HT1080 (cell line): Measurements from ENCODE around the gene MAP3K15. TPM values are rescaled to one million over a fixed set of nuclear protein-coding genes. Genes with fewer than 3 reads are reported as not detected.
A peak's percentile ranks its signal among the peaks of the same experiment; 100 is the strongest.
"Not testable (repeated sequence)": the region's sequence is repeated elsewhere in the genome, so short reads cannot be mapped to it uniquely, and the experiment has no call there.

Experiments
- DNase-seq: peaks from one replicate; pipeline ENCODE4 v3.0.0-alpha.2; 2015; ENCODE audit warnings: low read depth
- total RNA-seq: library from RNA; depleted of rRNA; stranded (reverse); fragments of >200 nt; shearing (Covaris generic); gene quantifications from 2 replicates; pipeline ENCODE4 v1.2.3, GENCODE V29; 2014

The MAP3K15 gene
- total RNA-seq, 1 experiment from 2014 or later: 4.5 TPM

DNA sequence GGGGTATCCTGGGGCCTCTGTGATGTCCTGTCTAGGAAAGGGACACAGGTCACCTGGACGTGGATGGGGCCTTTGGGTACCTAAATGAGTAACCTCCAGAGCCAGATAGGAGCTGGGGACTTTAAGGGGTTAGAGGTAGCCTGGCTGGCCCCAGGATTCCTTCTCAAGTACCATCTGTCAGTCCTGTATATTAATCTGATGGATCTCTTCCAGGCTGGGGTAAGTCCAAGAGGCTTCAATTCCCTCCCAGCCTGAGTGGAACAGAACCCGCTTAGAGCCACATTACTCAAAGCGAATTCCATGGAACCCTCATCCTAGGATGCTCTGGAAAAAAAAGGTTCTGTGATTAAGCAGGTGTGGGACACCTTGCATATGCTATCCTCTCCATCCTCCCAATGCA, 24.8 kb upstream of the MAP3K15 start:
- no peak for DNase-seq

DNA sequence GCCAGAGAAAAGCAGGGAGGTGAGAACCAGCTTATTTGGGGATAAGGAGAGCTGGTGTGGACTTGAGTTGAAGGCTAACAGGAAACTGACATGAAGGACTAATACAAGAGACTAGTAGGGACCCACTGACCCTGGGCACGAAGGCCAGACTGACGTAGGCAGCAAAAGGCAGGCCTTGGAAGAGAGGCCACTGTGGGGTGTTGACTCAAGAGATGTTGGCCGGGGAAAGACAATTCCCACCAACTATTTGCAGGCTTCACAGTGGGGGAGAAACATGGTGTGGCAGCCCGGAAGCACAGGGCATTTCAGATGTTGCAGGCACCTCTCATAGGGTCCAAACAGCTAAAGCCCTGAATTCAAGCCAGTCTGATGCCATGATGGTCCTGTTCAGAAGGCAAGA, 24.4 kb upstream of the MAP3K15 start:
- DNase-seq: no peak

DNA sequence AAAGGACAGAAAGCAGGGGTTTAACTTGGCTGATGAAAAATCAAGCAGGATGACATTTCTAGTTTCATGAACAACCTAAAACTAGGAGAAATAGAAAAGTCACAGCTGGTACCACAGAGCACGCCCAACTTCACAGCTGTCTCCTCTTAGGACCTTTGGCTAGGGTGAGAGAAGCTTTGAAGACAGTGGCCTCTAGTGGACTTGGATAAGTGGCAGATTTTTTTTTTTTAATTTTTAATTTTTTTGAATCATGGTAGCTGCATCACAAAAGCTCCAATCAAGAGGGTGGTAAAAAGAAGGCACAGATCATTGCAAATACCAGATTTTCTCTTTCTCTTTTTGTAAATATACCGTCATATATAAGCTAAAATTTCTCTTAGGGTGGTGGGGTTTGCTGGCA, 20.2 kb upstream of the MAP3K15 start:
- peak; percentile 31 for DNase-seq

DNA sequence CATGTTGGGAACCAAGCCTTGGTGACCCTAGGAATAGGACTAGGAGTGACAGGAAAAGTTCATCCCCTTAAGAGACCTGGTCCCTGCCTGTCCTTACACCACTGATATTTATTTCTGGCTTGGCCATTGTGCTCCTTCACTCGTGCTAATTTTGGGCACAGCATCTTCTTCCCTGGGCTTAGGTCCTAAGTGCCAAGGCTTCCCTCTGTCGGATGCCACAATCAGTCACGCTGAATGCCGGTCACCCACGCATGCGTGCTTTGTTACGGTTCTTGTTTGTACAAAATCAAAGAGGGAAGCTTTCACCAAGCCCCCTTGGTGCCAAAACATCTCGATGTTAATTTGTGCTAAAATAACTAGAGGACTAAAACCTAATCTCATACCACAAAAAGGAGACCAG, 17.4 kb upstream of the MAP3K15 start:
- DNase-seq: no peak

GRCh38 chrX:19517965-19518364, 2.7 kb upstream of the MAP3K15 start:
- no peak for DNase-seq

DNA sequence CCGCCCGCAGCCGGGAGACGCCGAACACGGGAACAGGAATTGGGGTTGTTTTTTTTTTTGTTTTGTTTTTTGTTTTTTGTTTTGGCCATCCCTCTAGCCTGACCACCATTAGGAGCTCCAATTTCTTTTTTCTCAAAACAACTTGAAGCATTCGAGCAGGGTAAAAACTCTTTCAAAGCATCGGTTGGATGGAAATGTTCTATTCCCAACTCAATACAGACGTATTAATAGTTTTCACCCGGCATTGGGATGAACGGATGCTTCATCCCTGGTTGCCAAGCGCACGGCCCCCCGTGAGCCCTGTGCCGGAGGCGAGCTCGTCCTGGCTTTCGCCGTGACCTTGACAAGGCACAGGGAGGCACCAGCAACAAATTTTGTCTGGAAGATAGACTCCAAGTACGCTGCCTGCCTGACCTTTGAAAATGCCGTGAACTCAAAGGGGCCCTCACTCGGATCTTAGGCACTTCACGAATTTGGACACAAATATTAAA, 352 bp upstream of the MAP3K15 start:
- no peak for DNase-seq

DNA sequence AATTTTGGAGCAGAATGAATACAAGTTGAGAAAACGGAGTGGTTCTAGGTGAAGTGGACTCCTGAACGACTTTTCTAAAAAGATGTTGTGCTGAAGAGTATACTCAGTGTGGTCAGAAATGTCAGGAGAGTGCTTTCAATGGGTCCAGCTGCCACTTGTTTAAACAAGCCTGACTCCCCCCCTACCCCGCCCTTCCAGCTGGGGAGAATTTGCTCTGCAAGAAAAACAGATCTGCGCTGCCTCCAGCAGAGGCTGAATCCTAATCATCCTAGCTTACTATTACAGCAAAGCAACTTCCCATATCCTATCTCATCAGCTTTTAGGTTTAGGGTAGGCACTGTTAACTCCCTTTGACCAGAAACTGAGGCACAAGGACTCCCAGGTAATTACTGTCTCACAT, 1.9 kb downstream of the MAP3K15 start:
- no peak for DNase-seq

DNA sequence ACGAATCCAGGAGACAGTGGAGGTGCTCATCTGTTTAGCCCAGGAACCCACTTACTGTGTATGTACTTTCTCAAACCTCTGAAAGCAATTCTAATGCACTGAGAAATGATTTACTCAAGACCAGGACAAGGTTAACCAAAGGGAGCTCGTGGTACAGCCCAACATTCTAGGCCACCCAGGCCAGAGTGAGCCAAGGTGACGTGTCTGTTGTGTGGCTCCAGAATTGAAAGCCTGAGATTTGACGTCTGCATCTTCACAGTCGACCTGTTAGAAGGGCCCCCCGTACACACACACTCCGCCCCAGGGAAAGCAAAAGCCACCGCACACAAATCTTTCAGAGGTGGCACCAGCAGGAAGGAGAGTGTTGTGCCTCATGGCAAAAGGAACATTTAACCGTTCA, 2.3 kb downstream of the MAP3K15 start:
- DNase-seq: no peak

- DNase-seq: no peak
These were observed 2.9 kb downstream of the MAP3K15 start for GRCh38 chrX:19512359-19512758.

GRCh38 chrX:19511796-19512195, 3.5 kb downstream of the MAP3K15 start:
- not testable (repeated sequence) for DNase-seq

- DNase-seq: no peak
These were observed 18.6 kb downstream of the MAP3K15 start for GRCh38 chrX:19496711-19497110.

- DNase-seq: no peak
These were observed 27.6 kb downstream of the MAP3K15 start for GRCh38 chrX:19487520-19488200.

DNA sequence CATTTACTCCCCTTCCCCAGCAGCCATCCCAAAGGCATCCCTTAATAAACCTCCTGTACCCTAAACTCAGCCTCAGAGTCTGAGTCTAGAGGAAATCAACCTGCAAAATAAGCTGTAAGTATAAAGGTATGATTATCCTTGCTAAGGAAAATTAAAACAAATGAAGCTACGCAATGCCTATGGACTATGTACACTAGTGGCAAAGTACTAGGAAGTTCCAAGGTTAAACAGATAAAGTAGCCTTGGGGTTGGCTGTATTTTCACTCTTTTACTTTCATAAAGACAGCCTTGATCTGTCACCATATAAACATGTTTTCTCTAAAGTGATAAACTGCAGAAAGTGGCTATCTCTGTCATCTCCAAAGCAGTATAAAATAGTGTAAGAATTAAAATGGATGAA, 35.9 kb downstream of the MAP3K15 start:
- DNase-seq: no peak

DNA sequence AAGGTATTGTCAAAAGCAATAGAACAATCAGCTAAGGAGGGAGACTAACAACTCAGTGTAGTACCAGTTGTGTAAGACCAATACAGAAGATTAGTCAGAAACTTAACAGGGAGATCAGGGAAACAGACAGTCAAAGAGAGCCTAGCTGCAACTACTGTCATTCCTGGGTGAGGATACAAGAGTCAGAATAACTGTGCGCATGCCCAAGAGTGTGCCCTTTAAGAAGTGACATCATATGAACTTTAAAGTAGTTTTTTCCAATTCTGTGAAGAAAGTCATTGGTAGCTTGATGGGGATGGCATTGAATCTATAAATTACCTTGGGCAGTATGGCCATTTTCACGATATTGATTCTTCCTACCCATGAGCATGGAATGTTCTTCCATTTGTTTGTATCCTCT, 46.9 kb downstream of the MAP3K15 start:
- not testable (repeated sequence) for DNase-seq

GRCh38 chrX:19462879-19463278, 52.4 kb downstream of the MAP3K15 start:
- no peak for DNase-seq

- no peak for DNase-seq
These were observed 53.1 kb downstream of the MAP3K15 start for GRCh38 chrX:19462231-19462630.

DNA sequence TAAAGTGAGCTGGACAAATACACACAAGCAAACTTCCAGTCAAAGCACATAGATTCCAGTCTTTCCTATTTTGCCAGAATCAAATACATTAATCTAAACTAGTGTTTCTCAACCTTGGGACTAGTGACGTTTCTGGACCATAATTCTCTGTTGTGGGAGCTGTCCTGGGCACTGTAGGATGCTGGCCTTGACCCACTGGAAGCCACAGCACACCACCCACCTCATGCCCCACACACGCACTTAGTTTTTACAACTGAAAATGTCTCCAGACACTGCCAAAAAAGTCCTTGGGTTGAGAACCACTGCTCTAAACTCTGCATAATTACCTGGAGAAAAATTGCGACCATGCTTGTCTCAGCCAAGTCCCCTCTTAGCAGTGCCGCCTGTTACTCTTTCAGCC, 57.6 kb downstream of the MAP3K15 start:
- DNase-seq: no peak

DNA sequence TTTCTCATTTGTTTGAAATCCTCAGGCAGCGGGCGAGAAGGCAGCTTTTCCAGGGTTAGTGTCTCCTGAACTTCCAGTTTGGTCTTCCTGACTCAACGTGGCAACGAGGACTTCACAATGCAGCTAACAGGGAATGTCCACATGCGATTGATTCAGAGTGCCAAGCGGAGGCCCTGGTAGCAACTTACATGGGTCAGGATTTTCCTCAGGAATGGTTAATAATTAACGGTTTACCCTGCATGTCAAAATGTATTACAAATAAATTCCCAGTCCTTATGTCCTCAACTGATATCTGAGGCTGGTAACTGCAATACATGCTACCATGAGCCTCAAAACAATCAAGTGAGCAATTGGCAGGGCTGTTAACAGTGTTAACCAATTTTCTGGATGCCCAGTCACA, 67.2 kb downstream of the MAP3K15 start:
- no peak for DNase-seq

- DNase-seq: no peak
These were observed 68.9 kb downstream of the MAP3K15 start for GRCh38 chrX:19446397-19446796.

DNA sequence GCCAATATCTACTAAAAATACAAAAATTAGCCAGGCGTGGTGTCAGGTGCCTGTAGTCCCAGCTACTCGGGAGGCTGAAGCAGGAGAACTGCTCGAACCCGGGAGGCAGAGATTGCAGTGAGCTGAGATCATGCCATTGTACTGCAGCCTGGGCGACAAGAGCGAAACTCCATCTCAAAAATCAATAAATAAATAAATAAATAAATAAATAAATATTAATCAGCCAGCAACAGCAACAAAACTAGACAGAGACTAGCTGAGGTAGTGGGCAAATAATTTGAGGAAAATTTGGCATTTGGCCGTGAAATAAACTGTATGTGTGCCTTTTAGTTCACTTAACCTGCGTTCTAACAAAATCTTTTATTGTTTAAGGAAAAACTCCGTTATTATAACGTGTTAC, 69.5 kb downstream of the MAP3K15 start:
- DNase-seq: not testable (repeated sequence)

DNA sequence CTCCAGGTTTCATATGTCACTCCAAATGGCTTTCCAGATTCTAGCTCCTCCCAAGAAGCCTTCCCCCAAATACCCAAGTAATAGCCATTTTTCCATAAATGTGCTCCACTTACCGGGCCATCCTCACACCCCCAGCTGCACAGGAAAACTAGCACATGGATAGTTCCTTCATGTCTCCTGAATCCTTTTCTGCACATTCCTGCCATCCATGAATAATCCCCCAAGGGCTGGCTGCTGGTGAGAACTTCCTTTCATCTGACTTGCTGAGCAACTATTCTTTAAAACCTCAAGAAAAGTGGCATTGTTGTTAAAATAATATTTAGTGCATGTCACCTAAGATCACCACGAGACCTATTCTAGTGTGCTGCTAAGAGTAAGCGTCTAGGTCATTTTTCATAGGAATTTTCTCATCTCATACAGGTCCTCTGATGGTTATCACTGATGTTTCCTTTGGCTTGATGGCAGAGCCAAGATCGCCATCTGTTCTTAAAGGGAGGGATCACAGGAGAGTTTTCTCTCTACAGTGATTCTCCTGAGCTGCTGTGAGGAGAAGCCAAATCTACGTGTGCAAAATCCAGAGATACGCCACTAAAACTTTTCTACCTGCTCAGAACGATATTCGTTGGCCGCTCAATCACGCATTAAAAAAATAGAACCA, 71.3 kb downstream of the MAP3K15 start:
- peak; percentile 12 for DNase-seq

DNA sequence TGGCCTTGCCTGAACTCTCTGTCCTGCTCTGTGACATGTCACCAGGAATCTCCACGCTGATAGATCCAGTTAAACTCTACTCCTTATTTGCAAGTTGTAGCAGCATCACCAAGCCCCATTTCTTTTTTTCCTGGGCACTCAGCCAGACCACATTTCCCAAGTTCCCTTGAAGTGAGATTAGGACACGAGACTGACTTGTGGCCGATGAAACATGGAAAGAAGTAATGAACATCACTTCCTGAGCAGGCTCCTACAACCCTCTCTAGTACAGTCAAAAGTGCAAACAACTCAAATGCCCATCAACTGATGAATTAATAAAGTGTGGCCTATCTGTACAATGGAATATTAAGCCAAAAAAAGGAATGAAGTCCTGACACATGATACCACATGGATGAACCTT, 74.6 kb downstream of the MAP3K15 start:
- peak; percentile 81 for DNase-seq

- not testable (repeated sequence) for DNase-seq
These were observed 92.6 kb downstream of the MAP3K15 start for GRCh38 chrX:19422661-19423060.
